Measurements from ENCODE around the gene SLC35F4. TPM values are rescaled to one million over a fixed set of nuclear protein-coding genes. Genes with fewer than 3 reads are reported as not detected.
"Not testable (repeated sequence)": the region's sequence is repeated elsewhere in the genome, so short reads cannot be mapped to it uniquely, and the experiment has no call there.

SLC35F4 gene
- total RNA-seq, 2 donors from 2014 or later: not detected

DNA sequence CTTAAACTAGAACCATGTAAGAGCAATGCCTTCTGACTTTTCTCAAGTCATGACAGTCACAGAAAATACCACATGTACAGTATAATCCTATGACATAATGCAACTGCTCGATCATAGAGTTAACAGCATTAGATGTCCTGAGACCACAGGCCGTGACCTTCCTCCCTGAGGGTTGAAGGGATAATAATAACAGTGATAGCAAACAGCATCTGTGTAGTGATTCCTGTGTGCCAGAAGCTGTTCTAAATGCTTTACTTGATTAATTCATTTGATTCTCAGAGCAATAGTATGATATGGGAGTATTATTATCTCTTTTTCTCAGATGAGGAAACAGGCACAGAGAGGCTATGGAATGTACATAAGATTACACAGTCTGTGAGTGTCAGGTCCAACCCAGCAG, 53.2 kb downstream of the SLC35F4 start:
- Mint-ChIP-seq H3K27ac (no peak overlapping the region), H3K4me3 (no peak overlapping the region), H3K36me3 (ENCODE audit: low read depth) (no peaks in the 10 kb centered on the region), H3K4me1 (no peaks in the 10 kb centered on the region), H3K27me3 (no peaks in the 10 kb centered on the region)
- DNase-seq: no peak
- H3K9me3 ChIP-seq (ENCODE audit: control insufficient read depth, low read length, poor library complexity, severe bottlenecking): no peaks in the 10 kb centered on the region
- ATAC-seq: no peak

GRCh38 chr14:57811998-57812546, 53.8 kb downstream of the SLC35F4 start:
- DNase-seq (no peak), ATAC-seq (no peak)
- Mint-ChIP-seq H3K27ac (no peak overlapping the region), H3K36me3 (ENCODE audit: low read depth) (no peaks in the 10 kb centered on the region), H3K4me1 (no peaks in the 10 kb centered on the region), H3K27me3 (no peaks in the 10 kb centered on the region), H3K4me3 (no peak overlapping the region)
- H3K9me3 ChIP-seq (ENCODE audit: control insufficient read depth, low read length, poor library complexity, severe bottlenecking): no peaks in the 10 kb centered on the region

DNA sequence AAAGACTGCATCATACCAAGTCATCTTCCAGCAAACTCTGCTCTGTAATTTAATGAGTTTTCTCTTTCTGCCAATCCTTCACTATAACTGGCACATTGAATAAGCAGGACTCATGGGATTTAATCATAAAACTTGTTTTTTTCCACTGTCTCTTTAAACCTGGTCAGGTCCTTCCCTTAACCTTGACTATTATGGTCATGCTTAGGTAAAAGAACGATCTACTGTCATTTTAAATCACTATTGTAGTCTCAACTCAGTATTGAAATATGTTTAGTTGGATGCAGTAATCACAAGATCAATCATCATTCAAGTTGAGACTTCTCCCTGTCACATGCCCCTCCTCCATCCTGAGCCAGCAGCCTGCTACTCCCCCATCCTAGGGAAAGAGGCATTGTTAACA, 56.1 kb downstream of the SLC35F4 start:
- no peaks in the 10 kb centered on the region for H3K27me3 Mint-ChIP-seq
- ATAC-seq: no peak
- DNase-seq: no peak
- no peak overlapping the region for H3K4me3 Mint-ChIP-seq
- no peaks in the 10 kb centered on the region for H3K36me3 Mint-ChIP-seq (ENCODE audit: low read depth)
- no peak overlapping the region for H3K27ac Mint-ChIP-seq
- no peaks in the 10 kb centered on the region for H3K4me1 Mint-ChIP-seq
- no peaks in the 10 kb centered on the region for H3K9me3 ChIP-seq (ENCODE audit: control insufficient read depth, low read length, poor library complexity, severe bottlenecking)

GRCh38 chr14:57797160-57797559, 68.7 kb downstream of the SLC35F4 start:
- no peak for ATAC-seq
- H3K9me3 ChIP-seq (ENCODE audit: control insufficient read depth, low read length, poor library complexity, severe bottlenecking): no peaks in the 10 kb centered on the region
- no peaks in the 10 kb centered on the region for H3K27me3 Mint-ChIP-seq
- H3K36me3 Mint-ChIP-seq (ENCODE audit: low read depth): no peaks in the 10 kb centered on the region
- DNase-seq: no peak
- no peak overlapping the region for H3K4me3 Mint-ChIP-seq
- H3K27ac Mint-ChIP-seq: no peak overlapping the region
- H3K4me1 Mint-ChIP-seq: no peaks in the 10 kb centered on the region

DNA sequence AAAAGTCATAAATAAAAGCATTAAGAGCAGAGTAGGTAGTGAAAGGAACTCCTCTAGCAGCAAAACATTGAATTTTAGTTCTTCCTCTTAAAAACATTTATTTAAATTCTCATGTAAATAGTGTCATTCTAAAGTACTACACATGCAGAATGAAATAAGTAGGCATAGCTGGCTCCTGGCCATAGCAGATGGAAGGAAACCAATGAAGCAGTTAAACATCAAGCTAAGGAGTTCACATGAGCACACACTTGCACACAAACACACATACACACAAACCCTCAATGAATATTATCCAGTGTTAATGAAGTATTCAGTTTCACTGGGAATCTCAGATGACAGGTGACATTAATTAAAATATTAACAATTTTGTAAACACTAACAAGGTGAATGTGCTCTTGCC, 69.3 kb downstream of the SLC35F4 start:
- H3K27me3 Mint-ChIP-seq: no peaks in the 10 kb centered on the region
- no peak overlapping the region for H3K4me3 Mint-ChIP-seq
- DNase-seq: no peak
- no peak overlapping the region for H3K27ac Mint-ChIP-seq
- H3K9me3 ChIP-seq (ENCODE audit: control insufficient read depth, low read length, poor library complexity, severe bottlenecking): no peaks in the 10 kb centered on the region
- no peak for ATAC-seq
- H3K36me3 Mint-ChIP-seq (ENCODE audit: low read depth): no peaks in the 10 kb centered on the region
- no peaks in the 10 kb centered on the region for H3K4me1 Mint-ChIP-seq

DNA sequence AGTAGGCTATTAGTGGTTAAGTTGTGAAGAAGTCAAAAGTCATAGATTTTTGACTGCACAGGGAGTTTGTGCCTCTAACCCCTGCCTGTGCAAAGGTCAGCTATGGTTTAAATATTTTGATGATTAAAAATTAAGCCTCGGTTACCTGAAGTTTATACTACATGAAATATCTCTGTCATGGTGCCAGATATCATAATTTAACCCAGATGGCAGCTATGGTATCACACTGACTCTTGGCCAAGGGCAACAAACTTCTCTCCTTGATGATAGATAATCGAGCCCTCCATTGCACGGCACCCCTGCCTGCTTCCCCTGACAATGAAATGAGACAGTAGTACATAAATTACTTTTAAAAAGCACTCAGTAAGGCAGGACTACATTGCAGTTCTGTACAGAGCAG, 80.8 kb downstream of the SLC35F4 start:
- no peaks in the 10 kb centered on the region for H3K36me3 Mint-ChIP-seq (ENCODE audit: low read depth)
- no peaks in the 10 kb centered on the region for H3K9me3 ChIP-seq (ENCODE audit: control insufficient read depth, low read length, poor library complexity, severe bottlenecking)
- H3K4me3 Mint-ChIP-seq: no peak overlapping the region
- no peaks in the 10 kb centered on the region for H3K4me1 Mint-ChIP-seq
- DNase-seq (no peak), ATAC-seq (no peak)
- H3K27me3 Mint-ChIP-seq: no peaks in the 10 kb centered on the region
- no peak overlapping the region for H3K27ac Mint-ChIP-seq

- H3K4me1 Mint-ChIP-seq: no peaks in the 10 kb centered on the region
- H3K27ac Mint-ChIP-seq: no peak overlapping the region
- no peak for ATAC-seq
- no peaks in the 10 kb centered on the region for H3K36me3 Mint-ChIP-seq (ENCODE audit: low read depth)
- no peak for DNase-seq
- H3K27me3 Mint-ChIP-seq: no peaks in the 10 kb centered on the region
- no peak overlapping the region for H3K4me3 Mint-ChIP-seq
- H3K9me3 ChIP-seq (ENCODE audit: control insufficient read depth, low read length, poor library complexity, severe bottlenecking): no peaks in the 10 kb centered on the region
Observed at GRCh38 chr14:57771801-57772200, 94.1 kb downstream of the SLC35F4 start.

DNA sequence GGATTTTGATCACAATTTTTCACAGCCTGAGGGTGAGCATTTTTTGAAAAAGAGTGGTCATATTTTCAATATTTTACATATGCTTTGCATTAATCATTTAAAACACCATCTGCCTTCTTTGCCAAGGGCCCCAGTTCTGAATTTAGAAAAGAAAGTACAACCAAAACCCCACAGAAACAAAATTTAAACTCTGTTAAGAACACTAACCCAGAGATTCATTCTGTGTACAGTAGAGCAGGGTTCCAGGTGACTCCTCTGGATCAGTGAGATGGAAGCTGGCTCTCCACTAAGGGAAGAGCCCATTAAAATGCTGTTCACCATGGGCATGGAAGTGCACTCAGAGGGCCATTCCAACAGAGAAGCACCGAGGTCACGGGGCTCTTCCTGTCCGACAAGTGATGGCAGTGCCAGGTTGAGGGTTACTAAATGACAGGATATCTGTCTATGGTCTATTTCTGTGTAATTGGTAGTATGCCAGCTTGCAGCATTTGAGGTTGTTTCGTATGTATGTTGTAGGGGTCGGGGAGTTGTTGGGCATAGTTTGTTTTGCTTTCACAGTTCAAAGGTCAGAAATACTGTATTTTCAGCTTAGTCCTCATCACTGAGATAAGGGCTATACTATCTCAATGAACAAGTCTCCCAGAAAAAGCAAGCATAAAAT, 95.9 kb downstream of the SLC35F4 start:
- Mint-ChIP-seq H3K36me3 (ENCODE audit: low read depth) (peaks cover under 1% of the 10 kb centered on the region), H3K27ac (no peak overlapping the region), H3K4me1 (no peaks in the 10 kb centered on the region), H3K27me3 (no peaks in the 10 kb centered on the region), H3K4me3 (no peak overlapping the region)
- no peaks in the 10 kb centered on the region for H3K9me3 ChIP-seq (ENCODE audit: control insufficient read depth, low read length, poor library complexity, severe bottlenecking)
- ATAC-seq (no peak), DNase-seq (no peak)

DNA sequence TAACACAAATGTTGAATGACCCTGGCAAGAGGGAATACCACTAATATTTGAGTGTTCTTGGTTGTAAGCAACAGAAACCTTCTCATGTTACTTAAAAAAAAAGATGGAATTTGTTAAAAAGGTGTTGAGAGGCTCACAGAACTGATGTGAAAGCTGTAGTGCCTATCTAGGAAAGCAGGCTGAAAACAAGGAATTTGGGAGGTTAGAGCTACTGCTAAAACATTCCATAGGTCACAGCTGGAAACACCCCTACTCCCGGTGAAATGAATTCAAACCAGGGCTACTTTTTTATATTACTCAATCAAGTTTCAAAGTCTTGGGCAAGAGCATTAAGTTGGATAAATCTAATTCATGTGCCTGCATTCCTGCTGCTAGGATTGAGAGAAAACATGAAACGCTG, 104.1 kb downstream of the SLC35F4 start:
- ATAC-seq (no peak), DNase-seq (no peak)
- Mint-ChIP-seq H3K36me3 (ENCODE audit: low read depth) (peaks cover 2% of the 10 kb centered on the region), H3K27ac (no peak overlapping the region), H3K4me3 (no peak overlapping the region), H3K4me1 (no peaks in the 10 kb centered on the region), H3K27me3 (no peaks in the 10 kb centered on the region)
- no peaks in the 10 kb centered on the region for H3K9me3 ChIP-seq (ENCODE audit: control insufficient read depth, low read length, poor library complexity, severe bottlenecking)

DNA sequence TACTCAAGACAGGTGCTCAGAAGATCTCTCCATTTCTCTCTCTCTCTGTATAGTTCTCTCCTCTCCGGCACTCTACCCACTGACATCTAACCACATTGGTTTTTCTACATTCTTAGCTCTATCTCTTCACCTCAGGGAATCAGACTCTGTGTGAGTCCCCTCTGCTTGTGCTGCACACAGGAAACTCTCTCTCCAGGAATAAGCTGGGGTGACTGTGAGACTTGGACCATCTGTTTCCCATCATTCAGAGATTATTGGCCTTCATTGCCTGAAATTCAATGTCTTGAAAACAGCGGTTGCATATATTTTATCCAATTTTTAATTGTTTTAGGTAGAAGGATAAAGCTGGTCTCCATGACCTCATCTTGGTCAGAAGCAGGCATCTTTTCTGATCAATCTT, 105.0 kb downstream of the SLC35F4 start:
- Mint-ChIP-seq H3K36me3 (ENCODE audit: low read depth) (peaks cover 2% of the 10 kb centered on the region), H3K27ac (no peak overlapping the region), H3K27me3 (no peaks in the 10 kb centered on the region), H3K4me3 (no peak overlapping the region), H3K4me1 (no peaks in the 10 kb centered on the region)
- no peak for ATAC-seq
- H3K9me3 ChIP-seq (ENCODE audit: control insufficient read depth, low read length, poor library complexity, severe bottlenecking): no peaks in the 10 kb centered on the region
- no peak for DNase-seq

- H3K9me3 ChIP-seq (ENCODE audit: control insufficient read depth, low read length, poor library complexity, severe bottlenecking): no peaks in the 10 kb centered on the region
- DNase-seq: no peak
- H3K36me3 Mint-ChIP-seq (ENCODE audit: low read depth): no peaks in the 10 kb centered on the region
- no peak overlapping the region for H3K4me3 Mint-ChIP-seq
- H3K4me1 Mint-ChIP-seq: no peaks in the 10 kb centered on the region
- ATAC-seq: no peak
- H3K27ac Mint-ChIP-seq: no peak overlapping the region
- no peaks in the 10 kb centered on the region for H3K27me3 Mint-ChIP-seq
Observed at GRCh38 chr14:57755018-57755521, 110.8 kb downstream of the SLC35F4 start.

DNA sequence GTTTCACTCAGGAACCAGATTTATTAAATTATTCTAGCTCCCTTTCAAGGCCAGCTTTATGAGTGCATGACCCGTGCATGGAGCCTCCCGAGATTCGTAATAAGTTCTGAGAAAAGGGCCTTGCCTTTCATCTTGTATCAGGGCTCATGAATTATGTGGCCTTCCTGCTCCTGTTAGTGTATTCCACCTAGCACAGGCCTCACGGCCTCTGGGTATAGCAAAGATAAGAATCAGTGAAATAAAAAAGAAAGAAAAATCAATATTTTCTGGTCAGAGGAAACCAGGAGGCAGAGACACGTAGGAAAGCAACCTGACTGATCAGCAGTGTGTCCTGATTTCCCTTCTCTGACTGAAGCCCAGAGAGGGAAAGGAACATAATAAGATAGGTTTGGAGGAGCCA, 111.4 kb downstream of the SLC35F4 start:
- H3K9me3 ChIP-seq (ENCODE audit: control insufficient read depth, low read length, poor library complexity, severe bottlenecking): no peaks in the 10 kb centered on the region
- Mint-ChIP-seq H3K4me1 (no peaks in the 10 kb centered on the region), H3K36me3 (ENCODE audit: low read depth) (no peaks in the 10 kb centered on the region), H3K4me3 (no peak overlapping the region), H3K27ac (no peak overlapping the region), H3K27me3 (no peaks in the 10 kb centered on the region)
- ATAC-seq (no peak), DNase-seq (no peak)

DNA sequence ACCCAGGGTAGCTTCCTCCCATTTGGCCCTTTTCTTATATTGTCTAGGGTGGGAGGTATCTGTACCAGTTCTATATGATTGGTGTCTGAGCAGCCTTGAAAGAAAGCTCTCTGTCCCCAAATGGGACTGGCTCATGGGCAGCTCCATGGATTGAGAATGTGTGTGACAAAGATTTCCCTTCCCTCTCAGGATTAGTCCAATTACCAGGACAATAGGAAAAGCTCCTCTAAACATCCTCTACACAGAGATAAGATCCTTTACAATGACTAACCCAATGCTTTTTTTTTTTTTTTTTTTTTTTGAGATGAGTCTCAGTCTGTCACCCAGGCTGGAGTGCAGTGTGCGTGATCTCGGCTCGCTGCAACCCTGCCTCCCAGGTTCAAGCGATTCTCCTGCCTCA, 112.1 kb downstream of the SLC35F4 start:
- H3K4me3 Mint-ChIP-seq: no peak overlapping the region
- no peak for DNase-seq
- H3K27ac Mint-ChIP-seq: no peak overlapping the region
- H3K9me3 ChIP-seq (ENCODE audit: control insufficient read depth, low read length, poor library complexity, severe bottlenecking): no peaks in the 10 kb centered on the region
- H3K27me3 Mint-ChIP-seq: no peaks in the 10 kb centered on the region
- no peaks in the 10 kb centered on the region for H3K36me3 Mint-ChIP-seq (ENCODE audit: low read depth)
- H3K4me1 Mint-ChIP-seq: no peaks in the 10 kb centered on the region
- ATAC-seq: no peak

DNA sequence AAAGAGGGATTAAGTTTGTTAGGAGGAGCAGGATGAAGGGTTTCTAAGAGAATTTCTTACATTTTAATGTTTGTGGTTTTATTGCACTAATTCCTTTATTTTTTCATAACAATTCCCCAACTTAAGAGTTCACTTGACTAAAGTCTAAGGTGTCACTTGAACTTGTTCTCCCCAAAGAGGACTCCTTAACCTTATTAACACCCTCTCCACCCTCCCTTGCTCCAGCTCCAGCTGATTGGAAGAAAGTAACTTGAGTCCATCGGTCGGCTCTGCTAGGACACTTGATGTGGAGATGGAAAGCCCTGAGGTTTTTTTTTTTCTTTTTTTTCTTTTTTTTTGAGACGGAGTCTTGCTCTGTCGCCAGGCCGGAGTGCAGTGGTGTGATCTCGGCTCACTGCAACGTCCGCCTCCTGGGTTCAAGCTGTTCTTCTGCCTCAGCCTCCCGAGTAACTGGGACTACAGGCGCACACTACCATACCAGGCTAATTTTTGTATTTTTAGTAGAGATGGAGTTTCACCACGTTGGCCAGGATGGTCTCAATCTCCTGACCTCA, 113.7 kb downstream of the SLC35F4 start:
- not testable (repeated sequence) for H3K36me3 Mint-ChIP-seq (ENCODE audit: low read depth); H3K27me3 Mint-ChIP-seq; H3K9me3 ChIP-seq (ENCODE audit: control insufficient read depth, low read length, poor library complexity, severe bottlenecking); H3K4me3 Mint-ChIP-seq; H3K27ac Mint-ChIP-seq; DNase-seq; ATAC-seq; H3K4me1 Mint-ChIP-seq

Measured in T-helper 17 cell (primary cell).